Naive thymus-derived CD8-positive, alpha-beta T cell (primary cell): ENCODE data around the gene NRDC. TPM values are rescaled to one million over a fixed set of nuclear protein-coding genes. Genes with fewer than 3 reads are reported as not detected.
"Not testable (repeated sequence)": the region's sequence is repeated elsewhere in the genome, so short reads cannot be mapped to it uniquely, and the experiment has no call there.

ENCODE experiments used
- ATAC-seq, 2 donors: fragments of 150-1000 bp; cut with Tn5 transposase in 1 of 2; sonication (Bioruptor Pico), chemical (Tn5 transposase) in 1 of 2; 1 replicate in 1 of 2; 2 replicates in 1 of 2; pipeline ENCODE4 v1.10.0; 2021; ENCODE audit warnings: mild to moderate bottlenecking in 2 of 2, moderate library complexity in 2 of 2
- POLR2A ChIA-PET: fragments of 350-600 bp; sonication (Branson Sonifier 250); formaldehyde crosslinking; loops from one replicate; lab custom pipeline; 2021; ENCODE audit warnings: antibody characterized with exemption; lab: Charles Lee
- DNase-seq, 10 donors: peaks; one replicate each; pipeline versions ENCODE4 v3.0.0 to v3.0.0-alpha.2; 2020 to 2022
- H3K27ac Mint-ChIP-seq, 10 donors: one replicate each; pipeline ENCODE4 v1.8.0; 2020 to 2022; ENCODE audit warnings: mild to moderate bottlenecking in 10 of 10, mixed read lengths in 10 of 10, moderate library complexity in 4 of 10, inconsistent platforms in 1 of 10
- H3K27me3 Mint-ChIP-seq, 5 donors: one replicate each; pipeline ENCODE4 v1.8.0; 2021 to 2022; ENCODE audit warnings: mixed read lengths in 5 of 5
- H3K36me3 Mint-ChIP-seq, 3 donors: one replicate each; pipeline ENCODE4 v1.8.0; 2020 to 2022; ENCODE audit warnings: mixed read lengths in 3 of 3, mild to moderate bottlenecking in 2 of 3, inconsistent platforms in 1 of 3
- H3K4me1 Mint-ChIP-seq, 4 donors: one replicate each; pipeline ENCODE4 v1.8.0; 2021 to 2022; ENCODE audit warnings: mixed read lengths in 4 of 4
- H3K4me3 Mint-ChIP-seq, 10 donors: one replicate each; pipeline ENCODE4 v1.8.0; 2020 to 2022; ENCODE audit warnings: mild to moderate bottlenecking in 10 of 10, mixed read lengths in 10 of 10, moderate library complexity in 6 of 10, inconsistent platforms in 1 of 10
- H3K9me3 Mint-ChIP-seq, 9 donors: one replicate each; pipeline ENCODE4 v1.8.0; 2020 to 2022; ENCODE audit warnings: mixed read lengths in 9 of 9, mild to moderate bottlenecking in 3 of 9, inconsistent platforms in 1 of 9, moderate library complexity in 1 of 9
- polyA plus RNA-seq, 3 donors: library from polyadenylated mRNA; unstranded; fragments of 300-500 nt; fragmentation: Illumina TruSeq; gene quantifications; one replicate each; pipeline ENCODE4 v1.2.3, GENCODE V29; 2021
- total RNA-seq, 8 experiments: library from RNA in 2 of 8; stranded (reverse) in 2 of 8; gene quantifications; one replicate each; pipeline ENCODE4 v1.2.3 and lab custom pipeline; 2021 to 2026

Gene NRDC
- total and polyA plus RNA-seq, 5 experiments from 2014 or later: 54.8 to 145 (median 70.1) TPM

GRCh38 chr1:51837243-51837642, 41.3 kb downstream of the NRDC start:
- Mint-ChIP-seq H3K4me1 (peaks cover 9 to 19% (median 12%) of the 10 kb centered on the region in 4 donors), H3K27ac (no peak overlapping the region), H3K4me3 (no peak overlapping the region), H3K9me3 (no peaks in the 10 kb centered on the region), H3K27me3 (no peaks in the 10 kb centered on the region), H3K36me3 (peaks cover 6 to 72% (median 25%) of the 10 kb centered on the region in 3 donors)
- POLR2A ChIA-PET: no interaction called here
- ATAC-seq: no peak
- no peak for DNase-seq

GRCh38 chr1:51833700-51834099, 44.8 kb downstream of the NRDC start:
- no peak overlapping the region for H3K27ac Mint-ChIP-seq
- no peaks in the 10 kb centered on the region for H3K4me1 Mint-ChIP-seq
- DNase-seq (no peak), ATAC-seq (no peak)
- H3K4me3 Mint-ChIP-seq: no peak overlapping the region
- H3K27me3 Mint-ChIP-seq: no peaks in the 10 kb centered on the region
- POLR2A ChIA-PET: no interaction called here
- H3K36me3 Mint-ChIP-seq: peaks cover 4 to 76% (median 22%) of the 10 kb centered on the region in 3 donors
- H3K9me3 Mint-ChIP-seq: no peaks in the 10 kb centered on the region

GRCh38 chr1:51829058-51829457, 49.5 kb downstream of the NRDC start:
- DNase-seq (no peak), ATAC-seq (no peak)
- POLR2A ChIA-PET: no interaction called here
- Mint-ChIP-seq H3K36me3 (peaks cover 4 to 70% (median 8%) of the 10 kb centered on the region in 3 donors), H3K4me1 (no peaks in the 10 kb centered on the region), H3K9me3 (no peaks in the 10 kb centered on the region), H3K27ac (no peak overlapping the region), H3K4me3 (no peak overlapping the region), H3K27me3 (no peaks in the 10 kb centered on the region)

GRCh38 chr1:51819810-51820209, 58.7 kb downstream of the NRDC start:
- Mint-ChIP-seq H3K4me1 (no peaks in the 10 kb centered on the region), H3K9me3 (no peaks in the 10 kb centered on the region), H3K27me3 (no peaks in the 10 kb centered on the region), H3K4me3 (no peak overlapping the region), H3K27ac (peak overlapping the region in 2 of 10 donors; percentile 3 to 20), H3K36me3 (peaks cover 7 to 84% (median 11%) of the 10 kb centered on the region in 3 donors)
- POLR2A ChIA-PET: no interaction called here
- DNase-seq (no peak), ATAC-seq (no peak)

GRCh38 chr1:51819021-51819420, 59.5 kb downstream of the NRDC start:
- H3K27ac Mint-ChIP-seq, H3K27me3 Mint-ChIP-seq, H3K4me3 Mint-ChIP-seq, H3K9me3 Mint-ChIP-seq, POLR2A ChIA-PET, H3K4me1 Mint-ChIP-seq, ATAC-seq, DNase-seq: not testable (repeated sequence)
- H3K36me3 Mint-ChIP-seq: peaks cover 7 to 84% (median 11%) of the 10 kb centered on the region in 3 donors

- POLR2A ChIA-PET: no interaction called here
- Mint-ChIP-seq H3K9me3 (no peaks in the 10 kb centered on the region), H3K27me3 (no peaks in the 10 kb centered on the region), H3K4me3 (no peak overlapping the region), H3K27ac (peak overlapping the region in 2 of 10 donors; percentile 2 to 71), H3K36me3 (peaks cover 10 to 88% (median 11%) of the 10 kb centered on the region in 3 donors), H3K4me1 (no peaks in the 10 kb centered on the region)
- ATAC-seq (no peak), DNase-seq (no peak)
Measured at GRCh38 chr1:51818487-51818886, 60.0 kb downstream of the NRDC start.

- no peak for DNase-seq
- H3K9me3 Mint-ChIP-seq: no peaks in the 10 kb centered on the region
- H3K36me3 Mint-ChIP-seq: peaks cover 0 to 83% (median 9%) of the 10 kb centered on the region in 3 donors
- no peak for ATAC-seq
- H3K27ac Mint-ChIP-seq: peak overlapping the region in 2 of 10 donors; percentile 13 to 73
- POLR2A ChIA-PET: no interaction called here
- no peaks in the 10 kb centered on the region for H3K4me1 Mint-ChIP-seq
- H3K27me3 Mint-ChIP-seq: no peaks in the 10 kb centered on the region
- H3K4me3 Mint-ChIP-seq: no peak overlapping the region
Measured at GRCh38 chr1:51814513-51814912, 64.0 kb downstream of the NRDC start.

GRCh38 chr1:51799372-51799771, 79.2 kb downstream of the NRDC start:
- H3K9me3 Mint-ChIP-seq: no peaks in the 10 kb centered on the region
- no peaks in the 10 kb centered on the region for H3K27me3 Mint-ChIP-seq
- H3K36me3 Mint-ChIP-seq: peaks cover 7 to 81% (median 10%) of the 10 kb centered on the region in 3 donors
- ATAC-seq (no peak), DNase-seq (no peak)
- POLR2A ChIA-PET: interaction anchor here (0.6 kb wide), 1 partner anchor 1182 kb away, joined by 3 read pairs; no protein-coding TSS in a partner anchor
- H3K27ac Mint-ChIP-seq: no peak overlapping the region
- H3K4me3 Mint-ChIP-seq: no peak overlapping the region
- H3K4me1 Mint-ChIP-seq: peaks cover 0 to under 1% (median 0%) of the 10 kb centered on the region in 4 donors

- Mint-ChIP-seq H3K4me1 (peaks cover 1 to 8% (median 2%) of the 10 kb centered on the region in 4 donors), H3K27ac (peak overlapping the region in 5 of 10 donors; percentile 38 to 79 (median 53)), H3K36me3 (peaks cover 4 to 84% (median 25%) of the 10 kb centered on the region in 3 donors), H3K27me3 (no peaks in the 10 kb centered on the region), H3K9me3 (no peaks in the 10 kb centered on the region), H3K4me3 (no peak overlapping the region)
- POLR2A ChIA-PET: interaction anchor here (0.7 kb wide), 1 partner anchor 9 kb away, joined by 5 read pairs; no protein-coding TSS in a partner anchor
- ATAC-seq: no peak
- no peak for DNase-seq
Measured at GRCh38 chr1:51794868-51795267, 83.7 kb downstream of the NRDC start.

GRCh38 chr1:51794260-51794659, 84.3 kb downstream of the NRDC start:
- POLR2A ChIA-PET: interaction anchor here (0.7 kb wide), 1 partner anchor 9 kb away, joined by 5 read pairs; no protein-coding TSS in a partner anchor
- Mint-ChIP-seq H3K4me3 (no peak overlapping the region), H3K27me3 (no peaks in the 10 kb centered on the region), H3K4me1 (peaks cover 1 to 8% (median 2%) of the 10 kb centered on the region in 4 donors), H3K9me3 (no peaks in the 10 kb centered on the region), H3K36me3 (peaks cover 4 to 87% (median 25%) of the 10 kb centered on the region in 3 donors), H3K27ac (peak overlapping the region in 9 of 10 donors; percentile 4 to 75 (median 41))
- DNase-seq (no peak), ATAC-seq (no peak)

- H3K9me3 Mint-ChIP-seq: no peaks in the 10 kb centered on the region
- H3K27me3 Mint-ChIP-seq: no peaks in the 10 kb centered on the region
- no peak for DNase-seq
- peaks cover 4 to 88% (median 20%) of the 10 kb centered on the region in 3 donors for H3K36me3 Mint-ChIP-seq
- no peak for ATAC-seq
- no peak overlapping the region for H3K4me3 Mint-ChIP-seq
- H3K4me1 Mint-ChIP-seq: peaks cover 1 to 8% (median 2%) of the 10 kb centered on the region in 4 donors
- H3K27ac Mint-ChIP-seq: peak overlapping the region; percentile 18 to 85 (median 54)
- POLR2A ChIA-PET: no interaction called here
Measured at GRCh38 chr1:51792864-51793263, 85.7 kb downstream of the NRDC start.

- H3K4me3 Mint-ChIP-seq: no peak overlapping the region
- H3K9me3 Mint-ChIP-seq: no peaks in the 10 kb centered on the region
- no peaks in the 10 kb centered on the region for H3K27me3 Mint-ChIP-seq
- POLR2A ChIA-PET: no interaction called here
- ATAC-seq (no peak), DNase-seq (no peak)
- H3K36me3 Mint-ChIP-seq: peaks cover 0 to 88% (median 20%) of the 10 kb centered on the region in 3 donors
- peak overlapping the region in 8 of 10 donors; percentile 23 to 79 (median 54) for H3K27ac Mint-ChIP-seq
- H3K4me1 Mint-ChIP-seq: peaks cover 1 to 8% (median 2%) of the 10 kb centered on the region in 4 donors
Measured at GRCh38 chr1:51791888-51792287, 86.6 kb downstream of the NRDC start.

GRCh38 chr1:51790385-51790784, 88.1 kb downstream of the NRDC start:
- POLR2A ChIA-PET: no interaction called here
- DNase-seq: no peak
- H3K4me3 Mint-ChIP-seq: no peak overlapping the region
- H3K4me1 Mint-ChIP-seq: peaks cover 1 to 8% (median 2%) of the 10 kb centered on the region in 4 donors
- peak overlapping the region in 5 of 10 donors; percentile 10 to 76 (median 58) for H3K27ac Mint-ChIP-seq
- ATAC-seq: no peak
- H3K27me3 Mint-ChIP-seq: no peaks in the 10 kb centered on the region
- H3K9me3 Mint-ChIP-seq: no peaks in the 10 kb centered on the region
- H3K36me3 Mint-ChIP-seq: peaks cover 2 to 98% (median 20%) of the 10 kb centered on the region in 3 donors
